ENCODE measurements around the gene TGFBI. TPM values are rescaled to one million over a fixed set of nuclear protein-coding genes. Genes with fewer than 3 reads are reported as not detected.

Gene TGFBI
- total RNA-seq, 2 experiments from 2014 or later = not detected

- Mint-ChIP-seq H3K4me1 (no peaks in the 10 kb centered on the region), H3K4me3 (no peak overlapping the region), H3K9me3 (no peaks in the 10 kb centered on the region), H3K27me3 (peaks cover 5% of the 10 kb centered on the region), H3K36me3 (no peaks in the 10 kb centered on the region), H3K27ac (no peak overlapping the region)
- no peak for DNase-seq
Measured at GRCh38 chr5:136056771-136057335, 28.1 kb downstream of the TGFBI start.

GRCh38 chr5:136057401-136058038 lies 28.7 kb downstream of the TGFBI start:
- no peak overlapping the region for H3K27ac Mint-ChIP-seq
- no peak for DNase-seq

GRCh38 chr5:136058039-136058971 lies 29.5 kb downstream of the TGFBI start:
- H3K27me3 Mint-ChIP-seq = peaks cover 5% of the 10 kb centered on the region
- H3K4me1 Mint-ChIP-seq = no peaks in the 10 kb centered on the region
- no peaks in the 10 kb centered on the region for H3K36me3 Mint-ChIP-seq
- DNase-seq = no peak
- H3K27ac Mint-ChIP-seq = no peak overlapping the region
- H3K9me3 Mint-ChIP-seq = no peaks in the 10 kb centered on the region
- no peak overlapping the region for H3K4me3 Mint-ChIP-seq

More at GRCh38 chr5:136057401-136058038, 28.7 kb downstream of the TGFBI start:
- H3K9me3 Mint-ChIP-seq = no peaks in the 10 kb centered on the region
- H3K27me3 Mint-ChIP-seq = peaks cover 5% of the 10 kb centered on the region
- H3K4me3 Mint-ChIP-seq = no peak overlapping the region
- no peaks in the 10 kb centered on the region for H3K4me1 Mint-ChIP-seq
- H3K36me3 Mint-ChIP-seq = no peaks in the 10 kb centered on the region

GRCh38 chr5:136058972-136059354 lies 30.2 kb downstream of the TGFBI start:
- Mint-ChIP-seq H3K9me3 (no peaks in the 10 kb centered on the region), H3K27me3 (peaks cover 5% of the 10 kb centered on the region), H3K4me3 (no peak overlapping the region), H3K4me1 (no peaks in the 10 kb centered on the region), H3K27ac (no peak overlapping the region), H3K36me3 (no peaks in the 10 kb centered on the region)
- no peak for DNase-seq

- Mint-ChIP-seq H3K4me1 (no peaks in the 10 kb centered on the region), H3K9me3 (no peaks in the 10 kb centered on the region), H3K27me3 (peaks cover 5% of the 10 kb centered on the region), H3K4me3 (no peak overlapping the region), H3K27ac (no peak overlapping the region), H3K36me3 (no peaks in the 10 kb centered on the region)
- DNase-seq = no peak
Measured at GRCh38 chr5:136060963-136061362, 32.2 kb downstream of the TGFBI start.

GRCh38 chr5:136061630-136062365 lies 33.0 kb downstream of the TGFBI start:
- H3K4me3 Mint-ChIP-seq = no peak overlapping the region
- no peaks in the 10 kb centered on the region for H3K36me3 Mint-ChIP-seq
- H3K9me3 Mint-ChIP-seq = no peaks in the 10 kb centered on the region
- H3K4me1 Mint-ChIP-seq = no peaks in the 10 kb centered on the region
- peaks cover 5% of the 10 kb centered on the region for H3K27me3 Mint-ChIP-seq
- DNase-seq = no peak
- no peak overlapping the region for H3K27ac Mint-ChIP-seq

- Mint-ChIP-seq H3K27me3 (peaks cover 5% of the 10 kb centered on the region), H3K4me1 (no peaks in the 10 kb centered on the region), H3K36me3 (no peaks in the 10 kb centered on the region), H3K9me3 (no peaks in the 10 kb centered on the region), H3K4me3 (no peak overlapping the region), H3K27ac (no peak overlapping the region)
- no peak for DNase-seq
Measured at GRCh38 chr5:136062366-136063274, 33.8 kb downstream of the TGFBI start.

- no peak overlapping the region for H3K4me3 Mint-ChIP-seq
- H3K27me3 Mint-ChIP-seq = peaks cover 5% of the 10 kb centered on the region
- H3K27ac Mint-ChIP-seq = no peak overlapping the region
- DNase-seq = no peak
- no peaks in the 10 kb centered on the region for H3K36me3 Mint-ChIP-seq
- no peaks in the 10 kb centered on the region for H3K4me1 Mint-ChIP-seq
- H3K9me3 Mint-ChIP-seq = no peaks in the 10 kb centered on the region
Measured at GRCh38 chr5:136063778-136064465, 35.1 kb downstream of the TGFBI start.

GRCh38 chr5:136064510-136064909 lies 35.7 kb downstream of the TGFBI start:
- no peak overlapping the region for H3K27ac Mint-ChIP-seq
- H3K27me3 Mint-ChIP-seq = peaks cover 2% of the 10 kb centered on the region
- no peaks in the 10 kb centered on the region for H3K4me1 Mint-ChIP-seq
- H3K9me3 Mint-ChIP-seq = no peaks in the 10 kb centered on the region
- H3K4me3 Mint-ChIP-seq = no peak overlapping the region
- DNase-seq = no peak
- no peaks in the 10 kb centered on the region for H3K36me3 Mint-ChIP-seq

GRCh38 chr5:136065588-136065987 lies 36.8 kb downstream of the TGFBI start:
- Mint-ChIP-seq H3K27me3 (peaks cover 7% of the 10 kb centered on the region), H3K9me3 (no peaks in the 10 kb centered on the region)

GRCh38 chr5:136066661-136067271 lies 38.0 kb downstream of the TGFBI start:
- H3K4me1 Mint-ChIP-seq = no peaks in the 10 kb centered on the region

More at GRCh38 chr5:136065588-136065987, 36.8 kb downstream of the TGFBI start:
- no peak overlapping the region for H3K4me3 Mint-ChIP-seq
- no peaks in the 10 kb centered on the region for H3K4me1 Mint-ChIP-seq
- H3K27ac Mint-ChIP-seq = no peak overlapping the region
- no peaks in the 10 kb centered on the region for H3K36me3 Mint-ChIP-seq
- no peak for DNase-seq

GRCh38 chr5:136067422-136067821 lies 38.6 kb downstream of the TGFBI start:
- H3K4me1 Mint-ChIP-seq = no peaks in the 10 kb centered on the region
- DNase-seq = no peak
- H3K4me3 Mint-ChIP-seq = no peak overlapping the region
- no peaks in the 10 kb centered on the region for H3K9me3 Mint-ChIP-seq
- no peaks in the 10 kb centered on the region for H3K36me3 Mint-ChIP-seq
- H3K27ac Mint-ChIP-seq = no peak overlapping the region
- peaks cover 7% of the 10 kb centered on the region for H3K27me3 Mint-ChIP-seq

More at GRCh38 chr5:136066661-136067271, 38.0 kb downstream of the TGFBI start:
- no peaks in the 10 kb centered on the region for H3K9me3 Mint-ChIP-seq
- no peak for DNase-seq
- no peaks in the 10 kb centered on the region for H3K36me3 Mint-ChIP-seq
- no peak overlapping the region for H3K27ac Mint-ChIP-seq
- peaks cover 7% of the 10 kb centered on the region for H3K27me3 Mint-ChIP-seq
- H3K4me3 Mint-ChIP-seq = no peak overlapping the region

GRCh38 chr5:136070486-136071285 lies 41.9 kb downstream of the TGFBI start:
- no peak for DNase-seq
- Mint-ChIP-seq H3K27me3 (peaks cover 7% of the 10 kb centered on the region), H3K4me1 (no peaks in the 10 kb centered on the region), H3K36me3 (no peaks in the 10 kb centered on the region), H3K27ac (no peak overlapping the region), H3K4me3 (no peak overlapping the region), H3K9me3 (no peaks in the 10 kb centered on the region)
